ENCODE data around the gene DRAM2.
"Not testable (repeated sequence)": the region's sequence is repeated elsewhere in the genome, so short reads cannot be mapped to it uniquely, and the experiment has no call there.

DRAM2 gene

DNA sequence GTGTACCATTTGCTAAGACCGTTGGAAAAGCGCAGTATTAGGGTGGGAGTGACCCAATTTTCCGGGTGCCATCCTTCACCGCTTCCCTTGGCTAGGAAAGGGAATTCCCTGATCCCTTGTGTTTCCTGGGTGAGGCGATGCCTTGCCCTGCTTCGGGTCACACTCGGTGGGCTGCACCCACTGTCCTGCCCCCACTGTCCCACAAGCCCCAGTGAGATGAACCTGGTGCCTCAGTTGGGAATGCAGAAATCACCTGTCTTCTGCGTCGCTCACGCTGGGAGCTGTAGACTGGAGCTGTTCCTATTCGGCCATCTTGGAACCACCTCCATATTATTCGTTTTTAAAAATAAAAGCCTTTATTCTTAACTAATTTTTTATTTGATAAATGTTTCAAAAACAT, 60.6 kb downstream of the DRAM2 start:
- DNase-seq (ENCODE audit: low spot score), result not testable (repeated sequence)

- not testable (repeated sequence) for DNase-seq (ENCODE audit: low spot score)
These were observed 62.6 kb downstream of the DRAM2 start for GRCh38 chr1:111077312-111077711.
